SHP77 treated with DMSO at 0.1 percent for 48 hours (cell line): ENCODE data around the gene GNB1.
A peak's percentile ranks its signal among the peaks of the same experiment; 100 is the strongest.
"Not testable (repeated sequence)": the region's sequence is repeated elsewhere in the genome, so short reads cannot be mapped to it uniquely, and the experiment has no call there.

Source experiments
- DNase-seq: peaks from one replicate; lab custom pipeline; 2025; lab: John Stamatoyannopoulos, UW

Gene GNB1

DNA sequence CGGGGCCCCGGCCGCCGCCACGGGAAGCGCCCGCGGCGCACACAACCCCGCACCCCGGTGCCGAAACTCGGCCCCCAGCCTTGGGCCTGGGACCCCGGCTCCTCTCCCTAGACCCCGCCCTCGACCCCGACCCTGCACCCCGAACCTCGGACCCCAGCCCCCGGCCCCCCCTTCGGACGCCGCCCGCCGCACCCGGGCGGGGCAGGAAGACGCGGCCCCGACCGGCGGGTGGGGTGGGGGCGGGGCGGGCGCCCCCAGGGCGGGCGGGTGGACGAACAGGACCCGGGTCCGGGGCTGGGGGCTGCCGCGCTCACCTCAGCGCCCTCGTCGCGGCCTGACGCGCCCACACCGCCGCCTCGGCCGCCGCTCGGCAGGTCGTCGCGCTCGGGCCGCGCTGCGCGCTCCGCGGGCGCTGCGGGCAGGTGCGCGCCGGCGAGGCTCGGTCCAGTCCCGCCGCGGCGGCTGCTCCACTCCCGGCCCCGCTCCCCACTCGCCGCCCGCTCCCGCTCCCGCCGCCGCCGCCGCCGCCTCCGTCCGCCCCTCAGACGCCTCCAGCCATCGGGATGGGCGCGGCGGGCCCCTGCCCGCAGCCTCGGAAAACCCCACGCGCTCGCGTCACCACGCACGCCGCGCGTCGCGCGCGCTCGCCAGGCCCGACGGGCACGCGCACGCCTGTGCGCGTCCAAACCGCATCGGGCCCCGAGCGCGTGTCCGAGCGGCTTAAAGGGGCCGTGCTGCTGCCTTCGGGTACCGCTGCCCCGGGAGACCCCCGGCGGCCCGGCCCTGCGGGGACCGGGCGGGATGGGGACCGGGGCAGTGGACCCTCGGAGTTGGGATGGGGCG, at the start of gene GNB1:
TSS of gene GNB1 (minus strand) at position 582 of the 843 bp plus-strand sequence. CDS start 65,634 bp downstream, outside the sequence.
- DNase-seq = peak; percentile 42

DNA sequence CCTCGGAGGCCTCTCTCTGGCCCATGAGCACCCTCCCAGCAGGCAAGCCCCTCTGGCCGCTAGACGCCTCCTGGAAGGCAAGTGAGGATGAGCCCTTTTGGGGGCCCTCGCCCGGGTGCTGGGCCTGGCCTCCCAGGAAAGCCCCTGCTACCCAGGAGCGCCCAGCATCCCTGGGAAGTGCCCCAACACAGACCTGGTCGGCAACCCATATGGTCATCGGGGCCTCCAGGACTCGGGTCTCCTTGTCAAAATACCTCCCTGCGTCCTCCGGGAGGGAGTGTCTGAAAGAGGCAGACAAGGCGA, 49.2 kb upstream of the GNB1 start:
- DNase-seq = no peak

DNA sequence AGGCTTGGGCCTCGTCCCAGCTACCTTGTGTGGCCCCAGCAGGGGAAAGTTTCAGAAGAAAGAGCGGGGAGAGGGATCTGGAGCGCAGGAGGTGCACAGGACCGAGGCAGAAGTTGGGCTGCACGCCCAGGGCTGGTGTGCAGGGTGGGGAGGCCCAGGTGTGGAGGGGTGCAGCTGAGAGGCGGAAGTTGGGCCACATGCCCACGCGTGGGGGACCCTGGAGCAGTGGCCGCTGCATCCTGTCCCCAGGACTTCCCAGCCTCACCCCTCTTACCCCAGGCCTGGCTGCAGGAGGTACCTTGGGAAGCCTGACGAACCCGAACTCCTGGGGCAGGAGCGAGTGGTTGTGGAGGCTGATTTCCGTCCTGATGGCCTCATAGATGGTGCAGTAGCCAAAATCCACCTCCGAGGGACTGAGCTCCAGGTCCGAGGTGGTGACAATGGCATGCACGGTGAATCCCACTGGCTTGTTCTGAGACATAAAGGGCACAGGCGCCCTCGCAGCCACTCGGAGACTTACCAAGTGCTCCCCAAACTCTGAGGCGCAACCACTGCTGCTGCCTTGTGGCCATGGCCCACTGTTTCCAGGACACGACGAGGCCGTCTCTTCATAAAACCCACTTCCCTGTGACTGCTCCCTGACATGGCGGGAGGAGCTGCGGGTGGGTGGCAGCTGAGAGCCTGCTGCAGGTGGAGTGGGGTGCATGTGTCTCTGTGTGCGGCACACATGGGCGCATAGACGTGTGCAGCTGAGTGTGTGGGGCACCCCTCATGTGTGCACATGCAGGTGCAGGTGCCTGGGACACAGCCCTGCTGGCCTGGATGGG, 48.6 kb upstream of the GNB1 start:
- no peak for DNase-seq

DNA sequence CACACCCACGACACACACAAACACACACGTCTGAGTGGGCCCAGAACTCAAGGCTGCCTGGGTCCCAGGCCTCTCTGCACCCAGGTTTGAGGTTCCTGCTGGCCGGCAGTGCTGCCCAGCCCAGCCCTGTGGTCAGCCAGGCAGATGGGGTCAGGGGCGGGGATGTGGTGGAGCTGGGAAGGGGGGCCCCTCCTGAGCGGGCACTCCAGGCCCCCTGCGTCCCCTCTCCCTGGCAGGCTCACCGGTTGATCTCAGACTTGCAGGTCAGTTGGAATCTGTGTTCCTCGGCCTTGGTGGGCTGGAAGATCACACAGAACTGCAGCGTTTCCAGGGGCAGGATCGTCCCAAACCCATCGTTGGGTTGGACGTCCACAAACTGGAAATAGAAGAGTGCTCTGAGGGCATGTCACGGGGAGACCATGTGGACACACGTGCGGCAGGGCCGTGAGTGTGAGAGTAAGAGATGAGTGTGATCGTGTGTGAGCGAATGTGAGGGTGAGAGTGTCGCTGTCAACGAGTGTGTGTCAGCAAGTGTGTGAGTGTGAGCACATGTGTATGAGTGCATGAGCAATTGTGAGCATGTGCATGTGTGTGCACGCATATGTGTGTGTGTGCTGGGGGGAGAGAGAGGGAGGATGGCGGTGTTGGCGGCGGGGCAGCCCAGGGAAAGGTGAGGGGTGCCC, 47.9 kb upstream of the GNB1 start:
- no peak for DNase-seq

DNA sequence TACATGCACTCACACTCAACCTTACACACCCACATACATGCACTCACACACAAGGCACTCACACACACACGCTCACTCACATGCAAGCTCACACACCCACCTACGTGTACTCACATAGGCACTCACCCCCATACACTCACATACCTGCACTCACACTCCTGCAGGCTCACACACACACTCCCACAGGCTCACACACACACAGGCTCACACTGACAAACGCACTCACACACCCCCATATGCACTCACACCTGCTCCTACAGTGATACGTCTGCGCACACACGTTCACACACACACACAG, 47.3 kb upstream of the GNB1 start:
- no peak for DNase-seq

DNA sequence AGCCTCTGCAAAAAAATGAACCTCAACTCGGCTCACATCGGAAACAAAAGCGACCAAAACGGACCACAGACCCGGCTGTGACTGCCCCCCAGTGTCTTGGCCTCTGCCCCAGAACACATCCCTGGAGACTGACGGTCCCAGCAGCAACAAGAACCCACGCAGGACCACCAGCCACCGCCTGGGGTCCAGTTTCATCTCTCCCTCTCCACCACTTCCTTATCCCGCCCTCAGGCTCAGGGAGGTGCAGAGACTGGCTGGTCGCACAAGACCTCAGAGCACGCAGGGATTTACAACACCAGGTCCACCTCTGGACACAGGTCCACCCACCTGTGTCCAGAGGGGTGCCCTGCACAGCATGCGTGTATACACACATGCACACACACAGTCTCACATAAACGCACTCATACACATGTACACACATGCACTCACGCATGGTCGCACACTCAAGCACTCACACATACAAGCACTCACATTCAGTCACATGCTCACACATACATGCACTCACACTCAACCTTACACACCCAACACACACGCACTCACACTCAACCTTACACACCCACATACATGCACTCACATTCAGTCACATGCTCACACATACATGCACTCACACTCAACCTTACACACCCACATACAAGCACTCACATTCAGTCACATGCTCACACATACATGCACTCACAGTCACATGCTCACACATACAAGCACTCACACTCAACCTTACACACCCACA, 46.8 kb upstream of the GNB1 start:
- DNase-seq = no peak

DNA sequence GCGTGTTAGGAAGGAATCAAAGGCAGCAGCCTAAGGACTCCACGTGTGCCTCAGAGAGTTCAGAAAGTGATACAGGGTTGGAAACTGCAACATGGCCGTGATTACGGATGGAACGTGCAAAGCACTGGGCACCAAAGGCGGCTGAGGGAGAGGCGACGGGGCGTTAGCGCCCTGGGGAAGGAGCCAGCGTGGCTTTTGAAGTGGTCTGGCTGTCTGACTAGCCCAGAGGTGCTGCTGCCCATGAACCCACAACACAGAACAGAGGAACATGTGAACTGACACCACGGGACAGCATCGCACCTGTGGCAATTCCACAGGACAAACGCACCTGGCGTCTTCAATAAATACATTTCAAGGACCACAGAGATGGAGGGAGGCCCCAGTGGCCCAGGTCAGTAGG, 46.2 kb upstream of the GNB1 start:
- no peak for DNase-seq

DNA sequence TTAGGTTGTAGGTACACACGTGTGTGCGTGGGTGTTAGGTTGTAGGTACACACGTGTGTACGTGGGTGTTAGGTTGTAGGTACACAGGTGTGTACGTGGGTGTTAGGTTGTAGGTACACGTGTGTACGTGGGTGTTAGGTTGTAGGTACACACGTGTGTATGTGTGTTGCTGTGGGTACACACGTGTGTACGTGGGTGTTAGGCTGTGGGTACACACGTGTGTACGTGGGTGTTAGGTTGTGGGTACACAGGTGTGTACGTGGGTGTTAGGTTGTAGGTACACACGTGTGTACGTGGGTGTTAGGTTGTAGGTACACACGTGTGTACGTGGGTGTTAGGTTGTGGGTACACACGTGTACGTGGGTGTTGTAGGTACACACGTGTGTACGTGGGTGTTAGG, 44.0 kb upstream of the GNB1 start:
- DNase-seq = not testable (repeated sequence)

DNA sequence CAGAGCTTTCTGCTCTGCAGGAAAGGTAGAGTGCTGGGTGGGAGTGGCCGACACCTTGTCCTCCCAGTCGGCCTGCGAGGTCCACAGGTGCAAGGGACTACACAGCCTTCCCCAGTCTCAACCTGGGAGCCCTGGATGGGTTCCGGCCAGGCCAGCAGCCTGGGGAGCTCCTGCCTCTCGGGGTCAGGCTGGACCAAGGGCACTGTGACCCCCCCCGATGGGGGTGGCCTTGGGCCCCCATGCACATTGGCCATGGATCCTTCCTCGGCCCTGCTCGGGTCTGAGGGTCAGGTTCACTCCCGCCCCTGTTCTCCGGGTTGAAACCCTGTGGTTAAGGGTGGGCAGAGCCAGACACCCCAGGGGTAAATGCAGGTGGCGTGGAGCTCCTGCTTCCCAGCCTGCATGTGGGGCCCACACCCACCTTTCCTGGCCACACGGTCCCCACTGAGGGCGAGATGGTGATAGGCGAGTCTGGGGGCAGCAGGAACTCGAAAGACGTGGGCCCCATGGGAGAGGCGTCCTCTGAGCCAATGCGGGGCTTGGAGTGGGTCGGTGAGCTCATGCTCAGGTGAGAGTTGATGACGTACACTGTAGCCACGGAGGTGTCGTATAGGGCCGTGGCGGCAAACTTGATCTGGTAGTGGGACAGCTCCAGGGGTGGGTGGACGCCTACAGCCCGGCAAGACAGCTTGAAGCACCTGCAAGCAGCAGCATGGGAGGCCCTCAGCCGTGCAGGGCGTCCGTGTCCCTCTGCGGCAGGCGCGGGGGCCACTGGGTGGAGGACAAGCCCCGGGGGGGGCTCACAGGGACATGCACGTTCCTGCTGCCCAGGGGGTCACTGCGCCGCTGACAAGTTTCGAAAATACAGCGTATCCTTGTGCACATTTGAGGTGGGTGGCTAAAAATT, 39.0 kb upstream of the GNB1 start:
- no peak for DNase-seq

DNA sequence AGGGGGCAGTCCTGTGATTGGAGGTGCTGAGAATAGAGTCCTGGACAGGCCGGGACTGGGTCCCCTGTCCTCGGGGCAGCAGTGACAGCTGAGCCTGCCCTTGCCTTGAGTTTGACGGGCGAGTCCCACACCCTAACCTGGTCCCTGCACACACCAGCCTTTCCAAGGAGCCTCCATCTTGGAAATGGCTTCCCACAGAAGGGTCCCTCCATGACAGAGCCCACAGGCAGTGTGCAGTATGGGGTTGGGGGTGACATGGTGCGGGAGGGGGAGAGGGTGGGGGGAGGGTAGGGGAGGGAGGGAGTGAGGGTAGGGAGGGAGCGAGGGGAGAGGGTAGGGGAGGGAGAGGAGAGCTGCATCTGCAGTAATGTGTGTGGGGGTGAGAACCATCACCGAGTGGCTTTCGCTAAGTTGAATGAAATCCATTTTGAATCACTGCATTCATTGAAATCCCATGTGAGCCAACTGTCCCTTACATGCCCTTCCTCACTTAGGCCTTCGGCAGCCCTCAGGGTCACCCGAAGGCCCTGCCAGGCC, 38.3 kb upstream of the GNB1 start:
- no peak for DNase-seq

DNA sequence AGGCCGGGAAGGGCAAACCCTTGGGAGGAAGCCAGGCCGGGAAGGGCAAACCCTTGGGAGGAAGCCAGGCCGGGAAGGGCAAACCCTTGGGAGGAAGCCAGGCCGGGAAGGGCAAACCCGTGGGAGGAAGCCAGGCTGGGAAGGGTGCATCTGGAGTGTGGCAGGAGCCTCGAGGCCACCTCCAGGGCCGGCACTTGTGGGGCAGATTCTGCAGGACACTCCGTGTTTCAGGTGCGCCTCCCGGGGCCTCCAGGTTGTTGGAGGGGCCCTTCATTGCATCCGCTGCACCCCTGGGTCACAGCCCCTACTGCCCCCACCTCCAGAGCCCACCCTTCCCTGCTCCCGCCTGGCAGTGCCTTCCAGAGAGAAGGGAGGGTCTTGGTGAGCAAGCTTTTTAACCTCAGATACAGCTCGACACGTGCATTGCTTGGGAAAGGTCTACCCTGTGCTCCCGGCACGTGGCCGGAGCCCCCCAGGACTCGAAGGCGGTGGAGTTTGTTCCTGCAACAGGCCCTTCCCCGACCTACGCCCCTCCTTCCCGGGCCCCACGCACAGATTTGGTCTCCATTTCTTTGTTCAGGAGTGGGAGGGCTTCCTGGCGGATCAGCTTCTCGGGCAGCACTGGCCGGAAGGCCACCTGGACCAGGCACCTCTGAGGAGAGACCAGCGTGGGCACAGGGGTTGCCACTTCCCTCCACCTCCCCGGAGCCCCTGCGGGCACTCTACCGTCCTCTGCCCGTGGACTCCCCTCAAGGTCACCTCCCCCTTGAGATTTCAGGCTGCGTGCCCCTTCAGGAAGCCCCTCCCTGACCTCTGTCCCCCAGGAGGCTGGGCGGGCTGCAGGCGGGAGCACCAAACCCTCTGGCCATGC, 37.6 kb upstream of the GNB1 start:
- DNase-seq = no peak

DNA sequence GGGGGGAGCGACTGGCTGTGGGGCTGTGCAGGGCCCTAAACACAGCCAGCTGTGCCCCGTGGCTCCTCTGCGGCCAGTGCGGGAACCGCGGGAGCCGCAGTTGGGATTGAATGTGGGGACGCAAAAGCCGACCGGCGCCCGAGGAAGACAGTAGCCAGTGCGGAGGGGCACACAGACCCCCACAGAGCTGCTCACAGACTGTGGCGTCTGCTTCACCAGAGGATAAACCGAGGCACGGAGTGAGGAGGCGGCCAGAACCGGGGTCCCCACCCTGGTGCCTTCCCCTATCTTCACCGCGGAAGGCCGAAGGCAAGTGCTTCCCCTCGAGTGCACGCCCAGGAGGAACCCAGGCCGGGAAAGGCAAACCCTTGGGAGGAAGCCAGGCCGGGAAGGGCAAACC, 36.9 kb upstream of the GNB1 start:
- no peak for DNase-seq

DNA sequence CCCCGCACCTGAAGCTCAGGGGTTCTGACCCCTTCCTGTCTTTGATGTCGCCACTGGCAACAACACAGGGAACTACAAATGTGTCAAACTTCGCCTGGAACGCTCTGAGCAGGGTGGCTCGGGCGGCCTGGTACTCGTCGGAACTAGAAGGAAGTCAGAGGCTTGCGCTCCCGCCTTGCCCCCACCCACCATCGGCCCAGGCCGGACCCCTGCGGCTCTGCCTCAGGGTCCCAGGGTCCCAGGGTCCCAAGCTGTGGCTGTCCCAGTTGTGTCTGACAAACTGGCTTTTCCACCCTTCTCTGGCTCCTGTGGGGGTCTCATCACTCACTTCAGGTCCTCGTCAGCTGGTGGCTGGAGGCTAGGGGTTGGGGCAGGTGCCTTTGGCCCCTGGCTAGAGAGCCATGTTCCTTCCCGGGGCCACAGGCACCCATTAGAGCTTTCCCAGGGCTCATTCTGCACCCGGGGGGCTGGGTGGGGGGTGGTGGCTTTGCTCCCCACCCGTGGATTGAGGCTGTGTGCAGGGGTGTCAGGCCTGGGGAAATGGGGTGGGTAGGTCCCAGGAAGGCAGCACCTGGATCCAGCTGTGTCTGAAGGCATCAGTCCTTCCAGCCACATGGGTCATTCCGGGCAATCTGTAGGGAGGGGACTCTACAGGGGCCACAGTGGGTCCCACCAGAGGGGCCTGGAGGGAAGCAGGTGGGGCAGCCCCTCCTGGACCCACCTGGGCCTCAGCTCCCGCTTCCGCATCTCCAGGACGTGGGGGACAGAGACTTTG, 36.2 kb upstream of the GNB1 start:
- DNase-seq = no peak

DNA sequence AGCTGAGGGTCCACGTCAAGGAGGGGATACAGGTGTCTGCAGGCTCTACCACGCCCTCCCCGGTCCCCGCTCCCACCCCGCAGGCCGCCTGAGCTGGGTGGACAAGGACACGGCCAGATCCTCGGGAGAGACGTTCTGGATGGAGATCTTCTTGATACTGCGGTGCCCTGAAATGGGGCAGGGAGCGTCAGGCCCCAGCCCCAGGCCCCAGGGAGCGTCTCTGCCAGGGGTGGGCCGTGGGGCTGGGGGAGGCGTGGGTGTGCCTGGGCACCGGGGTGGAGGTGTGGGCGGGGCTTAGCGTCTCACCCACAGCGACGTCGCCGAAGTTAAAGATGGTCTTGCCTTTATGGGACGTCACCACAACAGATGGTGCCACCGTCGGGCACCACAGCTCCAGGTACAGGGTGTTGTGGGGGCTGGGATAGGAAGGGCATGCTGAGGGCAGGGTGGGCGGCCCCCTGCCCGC, 35.5 kb upstream of the GNB1 start:
- DNase-seq = no peak

DNA sequence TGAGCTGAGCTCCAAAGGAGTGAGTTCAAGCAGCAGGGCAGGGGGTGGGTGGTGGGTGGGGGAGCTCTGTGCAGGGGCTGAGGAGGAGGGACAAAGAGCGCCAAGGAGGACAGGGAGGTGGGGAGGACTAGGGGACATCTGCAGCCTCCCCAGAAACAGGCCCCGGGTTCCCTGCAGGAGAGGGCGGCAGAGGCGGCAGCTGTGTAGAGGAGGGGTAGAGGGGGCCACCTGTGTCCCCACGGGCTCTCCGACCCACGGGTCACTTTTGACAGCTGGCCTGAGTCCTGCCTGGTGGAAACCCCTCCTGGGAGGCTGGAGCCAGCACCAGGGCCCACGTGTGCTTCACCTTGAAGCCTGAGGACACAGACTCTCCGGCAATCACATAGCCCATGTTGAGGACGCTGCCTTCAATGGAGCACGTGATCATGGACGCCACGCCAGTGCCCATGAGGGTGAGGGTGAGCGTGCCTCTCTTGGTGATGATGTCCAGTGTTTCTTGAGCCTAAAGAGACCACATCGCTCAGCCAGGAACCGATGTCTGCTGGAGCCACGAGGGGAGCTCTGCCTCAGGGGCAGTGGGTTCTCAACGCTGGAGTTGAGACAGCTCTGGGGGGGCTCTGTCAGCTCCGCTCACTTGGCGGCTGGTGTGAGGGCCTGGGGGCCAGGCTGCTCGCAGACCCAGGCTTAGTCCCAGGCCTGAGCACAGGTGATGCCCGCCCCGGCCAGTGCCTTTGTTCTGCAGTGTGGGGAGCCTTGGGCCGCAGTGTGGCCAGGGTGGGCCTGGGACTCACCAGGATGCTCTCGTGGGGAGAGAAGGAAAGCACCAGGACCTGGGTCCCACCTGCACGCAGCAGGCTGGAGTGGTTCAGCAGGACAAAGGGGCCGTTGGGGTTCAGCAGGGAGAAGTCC, 34.8 kb upstream of the GNB1 start:
- DNase-seq = no peak

DNA sequence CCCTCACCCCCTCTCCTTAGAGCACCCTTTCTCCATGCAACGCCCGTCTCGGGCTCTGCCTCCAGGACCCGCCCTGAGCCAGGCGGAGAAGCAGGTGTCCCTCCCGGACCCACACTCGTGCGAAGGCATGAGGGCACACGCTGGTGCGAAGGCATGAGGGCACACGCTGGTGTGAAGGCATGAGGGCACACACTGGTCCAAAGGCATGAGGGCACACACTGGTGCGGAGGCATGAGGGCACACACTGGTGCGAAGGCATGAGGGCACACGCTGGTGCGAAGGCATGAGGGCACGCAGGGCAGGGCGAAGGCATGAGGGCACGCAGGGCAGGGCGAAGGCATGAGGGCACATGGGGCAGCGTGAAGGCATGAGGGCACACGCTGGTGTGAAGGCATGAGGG, 34.0 kb upstream of the GNB1 start:
- DNase-seq = no peak

DNA sequence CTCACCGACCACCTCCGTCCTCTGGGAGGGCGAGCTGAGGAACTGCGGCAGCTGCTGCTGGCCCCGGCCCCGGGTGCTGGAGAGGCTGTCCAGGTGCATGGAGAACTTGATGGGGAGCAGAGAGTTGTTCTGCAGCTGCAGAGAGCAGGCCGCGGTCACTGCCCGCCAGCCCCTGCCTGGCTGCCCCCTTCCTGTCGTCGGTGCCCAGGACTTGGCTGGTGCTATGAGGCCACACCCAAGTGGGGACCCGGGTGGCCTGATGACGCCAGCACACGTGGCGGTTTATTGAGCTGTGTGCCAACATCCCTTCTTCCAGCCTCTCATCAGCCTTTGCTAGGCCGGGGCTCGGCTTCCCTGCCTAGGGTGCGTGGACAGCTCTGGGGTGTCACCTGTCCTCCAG, 33.5 kb upstream of the GNB1 start:
- peak; percentile 51 for DNase-seq
